Endothelial cell of umbilical vein (primary cell): Measurements from ENCODE around the gene CACNA1C. TPM values are rescaled to one million over a fixed set of nuclear protein-coding genes. Genes with fewer than 3 reads are reported as not detected.

Experiments used
- BruUV-seq: library from RNA; stranded (reverse); fragments of 400-500 nt; replicated peaks from 2 replicates; lab custom pipeline; 2021; lab: Mats Ljungman, UMichigan
- CTCF ChIA-PET: fragments of 300-600, 350-600 bp; sonication (Branson Sonifier 250); formaldehyde crosslinking; loops from one replicate; lab custom pipeline; 2021; ENCODE audit warnings: antibody characterized with exemption, inconsistent platforms; lab: Charles Lee
- POLR2A ChIA-PET: fragments of 300-600, 350-600 bp; sonication (Branson Sonifier 250); formaldehyde crosslinking; loops from one replicate; lab custom pipeline; 2021; ENCODE audit warnings: antibody characterized with exemption, inconsistent platforms; lab: Charles Lee
- DNase-seq: peaks from one replicate; pipeline ENCODE4 v3.0.0-alpha.2; 2011; ENCODE audit warnings: low read depth, low spot score
- FAIRE-seq: peaks from 2 replicates; lab custom pipeline; 2011; peaks lifted over from hg19 to GRCh38; lab: Jason Lieb, UNC
- H2AFZ ChIP-seq: 2 replicates; pipeline ENCODE4 v1.6.0; 2012; ENCODE audit warnings: low read depth, low read length, control low read depth, inconsistent platforms
- H3K27ac ChIP-seq: 2 replicates; pipeline ENCODE4 v1.5.1; 2011; ENCODE audit warnings: low read depth, mild to moderate bottlenecking, control low read depth, low read length, moderate library complexity; ENCODE audit not compliant: insufficient read depth
- H3K27me3 ChIP-seq, 2 experiments: 2 replicates each; pipeline versions ENCODE4 v1.6.0 to v1.6.1; 2011; ENCODE audit warnings: low read length in 2 of 2, mixed read lengths in 1 of 2; ENCODE audit not compliant: control insufficient read depth in 2 of 2, insufficient read depth in 2 of 2
- H3K36me3 ChIP-seq, 2 experiments: 2 replicates in 1 of 2; 3 replicates in 1 of 2; pipeline ENCODE4 v1.5.1; 2011; ENCODE audit warnings: low read length in 2 of 2, mild to moderate bottlenecking in 1 of 2, moderate library complexity in 1 of 2; ENCODE audit not compliant: control insufficient read depth in 2 of 2, insufficient read depth in 2 of 2; ENCODE audit errors: extremely low read depth in 1 of 2
- H3K4me1 ChIP-seq: 3 replicates; pipeline ENCODE4 v1.5.1; 2011; ENCODE audit warnings: mild to moderate bottlenecking, low read length; ENCODE audit not compliant: control insufficient read depth, insufficient read depth; ENCODE audit errors: extremely low read depth
- H3K4me2 ChIP-seq: 2 replicates; pipeline ENCODE4 v1.6.1; 2011; ENCODE audit warnings: low read length, control low read depth, mixed read lengths; ENCODE audit not compliant: insufficient read depth
- H3K4me3 ChIP-seq, 3 experiments: fragments of 200-600 bp in 1 of 3; sonication (generic), shearing (Covaris generic) in 1 of 3; replicated peaks in 1 of 3; 2 replicates each; pipeline ENCODE4 v1.5.1; 2011 to 2016; ENCODE audit warnings: control low read depth in 3 of 3, low read length in 3 of 3, mild to moderate bottlenecking in 2 of 3, inconsistent platforms in 1 of 3, low read depth in 1 of 3, moderate library complexity in 1 of 3; ENCODE audit not compliant: insufficient read depth in 1 of 3
- H3K79me2 ChIP-seq: 2 replicates; pipeline ENCODE4 v1.6.0; 2012; ENCODE audit warnings: low read length, inconsistent platforms; ENCODE audit not compliant: control insufficient read depth, insufficient read depth
- H3K9ac ChIP-seq: replicated peaks from 2 replicates; pipeline ENCODE3; 2011; ENCODE audit warnings: low read length, control low read depth; ENCODE audit not compliant: insufficient read depth; ENCODE audit errors: extremely low read depth
- H3K9me1 ChIP-seq: replicated peaks from 3 replicates; pipeline ENCODE4 v1.6.0; 2011; ENCODE audit warnings: mild to moderate bottlenecking, low read length; ENCODE audit not compliant: control insufficient read depth, insufficient read depth; ENCODE audit errors: extremely low read depth
- H3K9me3 ChIP-seq: replicated peaks from 2 replicates; pipeline ENCODE4 v1.5.1; 2012; ENCODE audit warnings: low read length, inconsistent platforms; ENCODE audit not compliant: control insufficient read depth, insufficient read depth
- H4K20me1 ChIP-seq: replicated peaks from 2 replicates; pipeline ENCODE3; 2011; ENCODE audit warnings: mild to moderate bottlenecking, low read length; ENCODE audit not compliant: control insufficient read depth, insufficient read depth; ENCODE audit errors: extremely low read depth
- CTCF ChIP-seq, 2 donors: IDR thresholded peaks; 1 replicate in 1 of 2; 2 replicates in 1 of 2; pipeline ENCODE4 v1.5.1; 2011; ENCODE audit warnings: low read length in 2 of 2, mild to moderate bottlenecking in 2 of 2, moderate library complexity in 2 of 2, control low read depth in 1 of 2, inconsistent platforms in 1 of 2, low read depth in 1 of 2; ENCODE audit not compliant: insufficient read depth in 1 of 2; ENCODE audit errors: extremely low read depth in 1 of 2
- GATA2 ChIP-seq: IDR thresholded peaks from 2 replicates; pipeline ENCODE4 v1.7.0; 2011; ENCODE audit warnings: low read depth, mild to moderate bottlenecking, moderate library complexity, mixed read lengths, low read length; ENCODE audit not compliant: insufficient read length, insufficient read depth
- JUN ChIP-seq: IDR thresholded peaks from 2 replicates; pipeline ENCODE4 v1.6.1; 2011; ENCODE audit warnings: borderline replicate concordance, low read depth; ENCODE audit not compliant: insufficient read length, insufficient read depth
- MAX ChIP-seq: IDR thresholded peaks from 2 replicates; pipeline ENCODE4 v1.6.1; 2011; ENCODE audit not compliant: insufficient read depth, insufficient read length
- MYC ChIP-seq: IDR thresholded peaks from one replicate; pipeline ENCODE4 v1.6.1; 2011; ENCODE audit warnings: mild to moderate bottlenecking, low read depth, low read length
- POLR2A ChIP-seq: IDR thresholded peaks from 2 replicates; pipeline ENCODE4 v1.6.1; 2012; ENCODE audit warnings: low read depth, mild to moderate bottlenecking, control low read depth, low read length
- POLR2AphosphoS5 ChIP-seq: IDR thresholded peaks from 2 replicates; pipeline ENCODE4 v1.6.1; 2012; ENCODE audit warnings: low read depth, mild to moderate bottlenecking, control low read depth, low read length, moderate library complexity; ENCODE audit not compliant: insufficient read depth
- dilution Hi-C: fragments of 300-500 bp; cut with MboI; formaldehyde crosslinking; loops from one replicate; pipeline ENCODE4 v1.15.0; 2019; ENCODE audit warnings: low sequenced_read_pairs; ENCODE audit not compliant: extremely low pct_ligation_motif_present
- intact Hi-C: fragments of 100-400 bp; cut with micrococcal nuclease; formaldehyde crosslinking; loops from one replicate; pipeline ENCODE4 v1.10.0; 2022
- polyA plus RNA-seq, 4 experiments: library from polyadenylated mRNA; depleted of rRNA in 3 of 4; stranded (reverse) in 3 of 4; unstranded in 1 of 4; fragments of >200 nt; gene quantifications; 2 replicates each; pipeline versions ENCODE4 v1.2.1 to v1.2.3, GENCODE V29; 2011 to 2012; ENCODE audit warnings: missing spikeins in 1 of 4
- total RNA-seq: library from RNA; stranded (reverse); gene quantifications from 2 replicates; pipeline ENCODE4 v1.2.3, GENCODE V29; 2021

The CACNA1C gene
- total and polyA plus RNA-seq, 2 donors (not counting 3 experiments of a cell fraction or from before 2014, with no cell fraction given), result not detected

- no peak for DNase-seq
- ChIA-PET POLR2A (no interaction called here), CTCF (no interaction called here)
- Histone ChIP-seq H4K20me1 (no peaks in the 10 kb centered on the region), H3K9ac (no peak overlapping the region), H3K36me3 (no peaks in the 10 kb centered on the region), H3K4me2 (no peak overlapping the region), H3K4me1 (no peaks in the 10 kb centered on the region), H3K27ac (no peak overlapping the region), H2AFZ (no peak overlapping the region), H3K27me3 (no peaks in the 10 kb centered on the region), H3K9me3 (no peaks in the 10 kb centered on the region), H3K79me2 (no peaks in the 10 kb centered on the region), H3K4me3 (no peak overlapping the region), H3K9me1 (no peaks in the 10 kb centered on the region)
- intact Hi-C loops (no loop called here), dilution Hi-C loops (no loop called here)
- TF ChIP-seq MYC (no peak), MAX (no peak), CTCF (IDR thresholded peaks at IDR 0.05; ENCODE audit: extremely low read depth in 1 of 2, insufficient read depth in 1 of 2, low read depth in 1 of 2, low read length in 2 of 2) (no peak), GATA2 (no peak), JUN (no peak), POLR2A (no peak), POLR2AphosphoS5 (no peak)
- FAIRE-seq, result no peak
- BruUV-seq, result no TSS peak
Measured at GRCh38 chr12:2111826-2112225, 59.0 kb downstream of the CACNA1C start.
